Suprapubic skin (tissue), 3 donors: ENCODE measurements around the gene TRIM26.

Source experiments
- POLR2AphosphoS5 ChIP-seq, 3 donors: sonication (generic); formaldehyde crosslinking; IDR thresholded peaks; one replicate each; pipeline ENCODE4 v1.6.1; 2017; ENCODE audit warnings: antibody characterized with exemption in 3 of 3
- TF ChIP-seq, protein P1 (sequence below), 2 donors: fragments of 200-600 bp in 1 of 2; fragments of 450-650 bp in 1 of 2; sonication (generic) in 1 of 2; IDR thresholded peaks; one replicate each; pipeline ENCODE4 v1.5.1; 2016 to 2019; ENCODE audit warnings: antibody characterized with exemption in 2 of 2, mild to moderate bottlenecking in 1 of 2, moderate library complexity in 1 of 2

DNA sequence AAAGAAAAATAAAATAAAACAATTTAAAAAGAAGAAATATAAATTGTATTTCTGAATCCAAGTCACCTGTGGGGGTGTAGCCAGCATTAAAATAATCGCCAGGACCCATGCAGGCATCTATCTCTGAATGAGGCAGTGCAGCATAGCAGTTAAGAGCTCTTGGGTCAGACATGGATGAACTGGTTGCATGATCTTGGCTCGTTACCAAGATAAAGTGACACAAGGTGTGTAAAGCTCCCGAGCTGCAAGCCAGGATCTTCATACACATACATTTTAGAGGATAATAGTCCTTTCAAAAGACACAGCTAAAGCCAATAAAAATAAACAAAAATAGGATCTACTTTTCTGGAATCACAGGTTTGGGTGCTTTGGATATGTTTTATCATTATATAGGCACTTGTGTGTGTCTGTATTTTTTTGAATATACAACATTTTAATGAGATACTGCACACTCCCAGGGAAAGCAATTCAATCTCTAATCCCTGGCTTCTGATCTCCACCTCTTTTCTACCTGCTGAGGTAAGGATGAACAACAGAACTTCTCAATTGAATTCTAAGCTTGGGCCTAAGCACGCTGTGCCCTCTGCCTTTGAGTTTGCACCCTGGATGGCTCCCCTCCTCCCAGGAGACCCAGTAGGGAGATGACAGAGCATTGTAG lies 61.1 kb downstream of the TRIM26 start:
- TF ChIP-seq, protein P1, sequence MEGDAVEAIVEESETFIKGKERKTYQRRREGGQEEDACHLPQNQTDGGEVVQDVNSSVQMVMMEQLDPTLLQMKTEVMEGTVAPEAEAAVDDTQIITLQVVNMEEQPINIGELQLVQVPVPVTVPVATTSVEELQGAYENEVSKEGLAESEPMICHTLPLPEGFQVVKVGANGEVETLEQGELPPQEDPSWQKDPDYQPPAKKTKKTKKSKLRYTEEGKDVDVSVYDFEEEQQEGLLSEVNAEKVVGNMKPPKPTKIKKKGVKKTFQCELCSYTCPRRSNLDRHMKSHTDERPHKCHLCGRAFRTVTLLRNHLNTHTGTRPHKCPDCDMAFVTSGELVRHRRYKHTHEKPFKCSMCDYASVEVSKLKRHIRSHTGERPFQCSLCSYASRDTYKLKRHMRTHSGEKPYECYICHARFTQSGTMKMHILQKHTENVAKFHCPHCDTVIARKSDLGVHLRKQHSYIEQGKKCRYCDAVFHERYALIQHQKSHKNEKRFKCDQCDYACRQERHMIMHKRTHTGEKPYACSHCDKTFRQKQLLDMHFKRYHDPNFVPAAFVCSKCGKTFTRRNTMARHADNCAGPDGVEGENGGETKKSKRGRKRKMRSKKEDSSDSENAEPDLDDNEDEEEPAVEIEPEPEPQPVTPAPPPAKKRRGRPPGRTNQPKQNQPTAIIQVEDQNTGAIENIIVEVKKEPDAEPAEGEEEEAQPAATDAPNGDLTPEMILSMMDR (IDR thresholded peaks at IDR 0.05), result no peak
- TF ChIP-seq POLR2AphosphoS5 (IDR thresholded peaks at IDR 0.05), result no peak
